ENCODE measurements around the gene SLC39A1. TPM values are rescaled to one million over a fixed set of nuclear protein-coding genes. Genes with fewer than 3 reads are reported as not detected.
A peak's percentile ranks its signal among the peaks of the same experiment; 100 is the strongest.
"Not testable (repeated sequence)": the region's sequence is repeated elsewhere in the genome, so short reads cannot be mapped to it uniquely, and the experiment has no call there.

Gene SLC39A1
- total RNA-seq = 100 to 1,000 TPM; 109 to 117 TPM

- H3K27ac Mint-ChIP-seq = peak within 1 kb of the TSS; percentile 86
- no peaks in the 10 kb centered on the region for H3K9me3 Mint-ChIP-seq
- peak; percentile 66 for ATAC-seq (replicated peaks)
- H3K4me3 Mint-ChIP-seq = peak within 1 kb of the TSS; percentile 99
- H3K36me3 Mint-ChIP-seq (ENCODE audit: low read depth) = peaks cover 62% of the 10 kb centered on the region
- H3K4me1 Mint-ChIP-seq = peaks cover 35% of the 10 kb centered on the region
- H3K27me3 Mint-ChIP-seq = no peaks in the 10 kb centered on the region
Observed at GRCh38 chr1:153963030-153963849, at the start of gene SLC39A1. SLC39A1 (minus strand) TSS chr1:153963537; CDS start chr1:153962715, 822 bp downstream.

- H3K9me3 Mint-ChIP-seq; H3K36me3 Mint-ChIP-seq (ENCODE audit: low read depth); H3K27me3 Mint-ChIP-seq; H3K27ac Mint-ChIP-seq; H3K4me3 Mint-ChIP-seq; H3K4me1 Mint-ChIP-seq; ATAC-seq (replicated peaks): not testable (repeated sequence)
Observed at GRCh38 chr1:154012543-154012942, 49.2 kb upstream of the SLC39A1 start.

- Mint-ChIP-seq H3K27ac (no peak overlapping the region), H3K36me3 (ENCODE audit: low read depth) (no peaks in the 10 kb centered on the region), H3K4me3 (no peak overlapping the region), H3K27me3 (no peaks in the 10 kb centered on the region), H3K9me3 (no peaks in the 10 kb centered on the region), H3K4me1 (no peaks in the 10 kb centered on the region)
- no peak for ATAC-seq (replicated peaks)
Observed at GRCh38 chr1:154012129-154012528, 48.8 kb upstream of the SLC39A1 start.

GRCh38 chr1:154006136-154006535 lies 42.8 kb upstream of the SLC39A1 start:
- no peaks in the 10 kb centered on the region for H3K4me1 Mint-ChIP-seq
- no peaks in the 10 kb centered on the region for H3K9me3 Mint-ChIP-seq
- H3K27me3 Mint-ChIP-seq = no peaks in the 10 kb centered on the region
- H3K4me3 Mint-ChIP-seq = no peak overlapping the region
- no peak overlapping the region for H3K27ac Mint-ChIP-seq
- ATAC-seq (replicated peaks) = no peak
- no peaks in the 10 kb centered on the region for H3K36me3 Mint-ChIP-seq (ENCODE audit: low read depth)

GRCh38 chr1:154000420-154000819 lies 37.1 kb upstream of the SLC39A1 start:
- peaks cover 6% of the 10 kb centered on the region for H3K36me3 Mint-ChIP-seq (ENCODE audit: low read depth)
- no peaks in the 10 kb centered on the region for H3K9me3 Mint-ChIP-seq
- no peak overlapping the region for H3K27ac Mint-ChIP-seq
- H3K27me3 Mint-ChIP-seq = no peaks in the 10 kb centered on the region
- no peak overlapping the region for H3K4me3 Mint-ChIP-seq
- H3K4me1 Mint-ChIP-seq = no peaks in the 10 kb centered on the region
- ATAC-seq (replicated peaks) = no peak

GRCh38 chr1:153996882-153997281 lies 33.5 kb upstream of the SLC39A1 start:
- not testable (repeated sequence) for H3K4me3 Mint-ChIP-seq; H3K27me3 Mint-ChIP-seq; H3K27ac Mint-ChIP-seq; ATAC-seq (replicated peaks); H3K9me3 Mint-ChIP-seq; H3K4me1 Mint-ChIP-seq
- peaks cover 41% of the 10 kb centered on the region for H3K36me3 Mint-ChIP-seq (ENCODE audit: low read depth)

GRCh38 chr1:153995640-153996039 lies 32.3 kb upstream of the SLC39A1 start:
- Mint-ChIP-seq H3K4me1 (peaks cover 14% of the 10 kb centered on the region), H3K27ac (peak overlapping the region; percentile 75), H3K4me3 (no peak overlapping the region), H3K9me3 (no peaks in the 10 kb centered on the region), H3K27me3 (no peaks in the 10 kb centered on the region), H3K36me3 (ENCODE audit: low read depth) (peaks cover 54% of the 10 kb centered on the region)
- no peak for ATAC-seq (replicated peaks)

GRCh38 chr1:153995202-153995601 lies 31.9 kb upstream of the SLC39A1 start:
- ATAC-seq (replicated peaks) = no peak
- H3K4me3 Mint-ChIP-seq = no peak overlapping the region
- H3K4me1 Mint-ChIP-seq = peaks cover 18% of the 10 kb centered on the region
- peaks cover 57% of the 10 kb centered on the region for H3K36me3 Mint-ChIP-seq (ENCODE audit: low read depth)
- H3K27ac Mint-ChIP-seq = peak overlapping the region; percentile 75
- no peaks in the 10 kb centered on the region for H3K9me3 Mint-ChIP-seq
- H3K27me3 Mint-ChIP-seq = no peaks in the 10 kb centered on the region

GRCh38 chr1:153991806-153992205 lies 28.5 kb upstream of the SLC39A1 start:
- Mint-ChIP-seq H3K27ac (peak overlapping the region; percentile 94), H3K9me3 (no peaks in the 10 kb centered on the region), H3K4me3 (peak overlapping the region; percentile 88), H3K36me3 (ENCODE audit: low read depth) (peaks cover 57% of the 10 kb centered on the region), H3K27me3 (no peaks in the 10 kb centered on the region), H3K4me1 (peaks cover 19% of the 10 kb centered on the region)
- ATAC-seq (replicated peaks) = no peak

- H3K27me3 Mint-ChIP-seq = no peaks in the 10 kb centered on the region
- peak overlapping the region; percentile 94 for H3K27ac Mint-ChIP-seq
- peaks cover 57% of the 10 kb centered on the region for H3K36me3 Mint-ChIP-seq (ENCODE audit: low read depth)
- H3K4me3 Mint-ChIP-seq = peak overlapping the region; percentile 88
- H3K9me3 Mint-ChIP-seq = no peaks in the 10 kb centered on the region
- no peak for ATAC-seq (replicated peaks)
- H3K4me1 Mint-ChIP-seq = peaks cover 19% of the 10 kb centered on the region
Observed at GRCh38 chr1:153991151-153991630, 27.9 kb upstream of the SLC39A1 start.

GRCh38 chr1:153990468-153991150 lies 27.3 kb upstream of the SLC39A1 start, which contains the start of gene RPS27:
RPS27 (plus strand) TSS chr1:153990762; CDS start chr1:153990797, 35 bp downstream.
- peak within 1 kb of the TSS; percentile 94 for H3K27ac Mint-ChIP-seq
- H3K36me3 Mint-ChIP-seq (ENCODE audit: low read depth) = peaks cover 53% of the 10 kb centered on the region
- ATAC-seq (replicated peaks) = peak; percentile 94
- H3K27me3 Mint-ChIP-seq = no peaks in the 10 kb centered on the region
- H3K4me1 Mint-ChIP-seq = peaks cover 19% of the 10 kb centered on the region
- peak within 1 kb of the TSS; percentile 88 for H3K4me3 Mint-ChIP-seq
- H3K9me3 Mint-ChIP-seq = no peaks in the 10 kb centered on the region

GRCh38 chr1:153987621-153988020 lies 24.3 kb upstream of the SLC39A1 start:
- Mint-ChIP-seq H3K4me3 (peak overlapping the region; percentile 65), H3K36me3 (ENCODE audit: low read depth) (peaks cover 23% of the 10 kb centered on the region), H3K27ac (peak overlapping the region; percentile 61), H3K27me3 (no peaks in the 10 kb centered on the region), H3K4me1 (peaks cover 16% of the 10 kb centered on the region), H3K9me3 (no peaks in the 10 kb centered on the region)
- no peak for ATAC-seq (replicated peaks)

GRCh38 chr1:153985941-153986761 lies 22.8 kb upstream of the SLC39A1 start, which contains the start of gene RAB13:
RAB13 (minus strand) TSS chr1:153986339; CDS start chr1:153986236, 103 bp downstream.
- Mint-ChIP-seq H3K9me3 (no peaks in the 10 kb centered on the region), H3K36me3 (ENCODE audit: low read depth) (peaks cover 8% of the 10 kb centered on the region), H3K4me3 (peak within 1 kb of the TSS; percentile 65), H3K27ac (peak within 1 kb of the TSS; percentile 61), H3K27me3 (no peaks in the 10 kb centered on the region), H3K4me1 (peaks cover 6% of the 10 kb centered on the region)
- no peak for ATAC-seq (replicated peaks)

GRCh38 chr1:153985341-153985912 lies 22.1 kb upstream of the SLC39A1 start:
- Mint-ChIP-seq H3K9me3 (no peaks in the 10 kb centered on the region), H3K27me3 (no peaks in the 10 kb centered on the region), H3K27ac (no peak overlapping the region), H3K4me3 (peak overlapping the region; percentile 28), H3K36me3 (ENCODE audit: low read depth) (peaks cover 1% of the 10 kb centered on the region), H3K4me1 (peaks cover 3% of the 10 kb centered on the region)
- ATAC-seq (replicated peaks) = no peak

All from activated T-helper 17 cell treated with anti-CD3 and anti-CD28 coated beads, Interleukin-2, amount 50 U/mL, for 72 hours (primary cell).